ENCODE measurements around the gene HTR7.

GRCh38 chr10:90779548-90779947, 78.3 kb downstream of the HTR7 start:
- no peak for TF ChIP-seq CTCF (IDR thresholded peaks at IDR 0.05)
- no peak for TF ChIP-seq POLR2A (IDR thresholded peaks at IDR 0.05)
